Measurements from ENCODE around the gene DOK4.
"Not testable (repeated sequence)": the region's sequence is repeated elsewhere in the genome, so short reads cannot be mapped to it uniquely, and the experiment has no call there.

Gene DOK4

GRCh38 chr16:57439947-57440346, 46.3 kb downstream of the DOK4 start:
- DNase-seq, result not testable (repeated sequence)

DNA sequence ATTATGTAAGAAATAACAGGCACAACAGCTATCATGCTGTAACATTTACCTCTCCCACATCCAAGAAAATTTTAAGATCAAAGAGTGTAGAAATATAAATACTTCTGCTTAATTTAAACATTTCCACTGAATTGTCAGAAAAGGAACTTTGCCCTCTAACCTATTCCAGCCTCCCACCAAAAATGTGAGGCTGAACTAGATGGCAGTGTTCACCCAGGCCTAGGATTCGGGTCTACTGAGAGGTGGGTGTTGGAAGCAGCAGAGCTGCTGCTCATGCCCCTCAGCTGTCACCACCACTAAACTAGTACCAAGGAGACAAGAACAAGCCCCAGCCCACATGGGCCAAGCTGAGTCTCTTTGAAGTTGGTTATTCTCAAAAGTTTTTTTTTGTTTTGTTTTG, 50.5 kb downstream of the DOK4 start:
- DNase-seq, result no peak

- no peak for DNase-seq
These were observed 52.3 kb downstream of the DOK4 start for GRCh38 chr16:57434003-57434402.

GRCh38 chr16:57432989-57433388, 53.3 kb downstream of the DOK4 start:
- DNase-seq, result no peak

- no peak for DNase-seq
These were observed 53.8 kb downstream of the DOK4 start for GRCh38 chr16:57432505-57432904.

DNA sequence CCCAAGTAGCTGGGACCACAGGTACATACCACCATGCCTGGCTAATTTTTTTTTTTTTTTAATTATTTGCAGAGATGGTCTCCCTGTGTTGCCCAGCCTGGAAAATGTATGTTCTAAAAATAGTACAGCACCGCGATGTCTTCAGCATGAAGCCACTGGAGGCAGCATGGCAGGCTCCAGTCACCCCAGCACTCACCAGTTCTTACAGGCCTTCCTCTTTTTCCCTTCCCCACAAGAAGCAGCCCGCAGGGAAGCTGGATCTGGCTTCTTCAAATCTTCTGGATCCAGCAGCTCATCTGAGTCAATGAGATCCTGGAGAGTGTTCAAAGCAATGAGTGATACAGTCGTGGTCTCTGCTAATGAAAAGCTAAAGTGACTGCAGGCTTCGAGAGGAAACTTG, 55.3 kb downstream of the DOK4 start:
- DNase-seq, result no peak

GRCh38 chr16:57427824-57428223, 58.5 kb downstream of the DOK4 start:
- DNase-seq, result no peak

GRCh38 chr16:57427307-57427706, 59.0 kb downstream of the DOK4 start:
- no peak for DNase-seq

DNA sequence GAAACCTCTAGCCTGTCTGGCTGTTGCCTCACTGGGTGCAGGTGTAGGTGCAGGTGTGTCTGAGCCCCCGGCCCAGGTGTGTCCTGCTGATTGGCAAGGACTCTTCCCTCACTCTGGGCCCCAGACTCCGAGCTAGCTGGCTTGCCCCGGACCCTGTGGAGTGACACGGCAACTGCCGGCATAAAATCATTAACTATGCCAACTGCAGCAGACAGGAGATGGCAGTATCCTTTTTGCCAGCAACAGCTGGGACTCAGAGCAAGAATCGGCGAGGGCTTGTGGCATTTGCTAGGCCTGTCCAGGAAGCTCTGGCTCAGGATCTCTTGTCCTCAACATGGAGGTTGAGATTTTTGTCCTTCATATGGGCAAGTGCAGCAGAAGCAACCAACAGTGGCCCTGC, 59.9 kb downstream of the DOK4 start:
- no peak for DNase-seq

DNA sequence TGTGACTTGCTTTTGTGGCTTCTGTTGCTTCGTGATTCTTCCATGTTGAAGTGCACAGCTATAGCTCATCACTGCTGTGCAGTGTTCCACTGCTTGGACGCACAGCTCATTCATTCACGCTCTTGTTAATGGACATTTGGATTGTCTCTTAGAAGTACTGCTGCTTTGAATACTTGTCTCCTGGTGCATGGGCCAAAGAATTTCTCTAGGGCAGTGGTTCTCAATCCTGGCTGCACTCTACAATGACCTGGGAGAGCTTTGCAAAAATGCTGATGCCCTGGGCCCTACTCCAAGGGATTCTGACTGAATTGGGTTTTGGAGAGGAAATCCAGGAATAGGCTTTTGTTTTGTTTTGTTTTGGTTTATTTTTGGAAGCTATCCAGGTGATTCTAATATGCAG, 61.7 kb downstream of the DOK4 start:
- DNase-seq, result no peak

DNA sequence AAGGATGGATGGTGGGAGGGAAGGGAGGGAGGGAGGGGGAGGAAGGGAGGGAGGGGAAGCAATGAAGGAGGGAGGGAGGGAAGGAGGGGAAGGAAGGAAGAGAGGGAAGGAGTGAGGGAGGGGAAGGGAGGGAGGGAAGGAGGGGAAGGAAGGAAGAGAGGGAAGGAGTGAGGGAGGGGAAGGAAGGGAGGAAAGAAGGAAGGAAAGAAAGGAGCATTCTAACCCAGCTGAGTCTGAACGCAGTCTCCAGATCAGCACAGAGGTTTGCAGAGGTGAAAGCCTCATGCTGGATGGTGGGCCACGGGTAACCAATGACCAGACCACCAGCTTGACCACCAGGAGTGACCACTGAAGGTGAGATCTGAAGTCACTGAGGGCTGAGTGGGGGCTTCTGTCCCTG, 63.1 kb downstream of the DOK4 start:
- no peak for DNase-seq

DNA sequence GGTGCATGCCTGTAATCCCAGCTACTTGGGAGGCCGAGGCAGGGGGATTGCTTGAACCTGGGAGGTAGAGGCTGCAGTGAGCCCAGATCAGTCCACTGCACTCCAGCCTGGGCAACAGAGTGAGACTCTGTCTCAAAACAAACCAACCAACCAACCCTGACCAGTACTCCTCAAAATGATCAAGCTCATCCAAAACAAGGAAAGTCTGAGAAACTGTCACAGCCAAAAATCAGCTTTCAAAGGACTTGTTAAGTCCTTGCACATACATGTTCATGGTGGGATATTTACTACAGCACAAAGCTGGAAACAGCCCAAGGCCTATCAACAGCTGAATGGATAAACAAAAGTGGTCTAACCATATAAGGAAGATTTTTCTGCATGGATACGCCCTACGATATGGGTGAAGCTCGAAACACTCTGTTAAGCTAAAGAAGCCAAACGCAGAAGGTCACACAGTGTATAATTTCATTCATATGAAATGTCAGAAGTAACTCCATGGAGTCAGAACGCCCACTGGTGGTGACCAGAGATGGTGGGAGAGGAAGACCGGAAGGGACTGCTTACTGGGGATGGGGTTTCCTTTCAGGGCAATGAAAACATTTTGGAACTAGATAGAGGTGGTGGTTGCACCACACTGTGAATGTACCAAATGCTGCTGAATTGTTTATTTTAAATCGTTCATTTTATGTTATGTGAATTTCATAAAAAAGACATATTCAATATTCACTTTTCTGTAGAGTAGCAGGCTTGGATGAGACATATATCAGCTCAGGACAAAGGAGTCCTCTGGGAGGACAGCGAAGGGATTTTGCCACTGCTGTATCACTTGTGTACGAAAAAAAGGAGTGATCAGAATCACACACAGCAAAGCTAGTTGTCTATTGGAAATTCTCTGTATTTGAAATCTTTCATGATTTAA, 64.0 kb downstream of the DOK4 start:
- DNase-seq, result peak; percentile 1

Measured in NCI-H2029 (cell line).